Fibroblast of upper back skin (primary cell): ENCODE data around the gene HECTD4.
"Not testable (repeated sequence)": the region's sequence is repeated elsewhere in the genome, so short reads cannot be mapped to it uniquely, and the experiment has no call there.

Source experiments
- DNase-seq: peaks from one replicate; pipeline ENCODE4 v3.0.0-alpha.2; 2013

HECTD4 gene

DNA sequence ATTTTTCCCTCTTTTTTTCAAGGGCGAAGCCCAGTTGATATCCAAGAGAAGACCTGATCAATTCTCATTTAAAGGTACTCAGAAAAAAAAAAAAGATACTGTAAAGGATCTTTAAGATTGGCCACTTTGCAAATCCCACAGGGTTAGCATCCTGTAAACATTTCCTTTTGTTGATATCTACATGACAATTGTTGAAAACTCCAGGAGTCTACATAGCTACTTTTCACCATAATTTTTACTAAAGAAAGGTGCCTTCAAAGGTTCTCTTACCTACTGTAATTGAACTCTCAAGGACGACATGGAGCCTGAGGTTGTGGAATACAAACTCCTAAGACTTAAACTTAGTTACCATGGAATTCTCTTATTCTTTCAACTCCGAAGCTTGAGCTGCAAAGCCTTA lies 125.5 kb downstream of the HECTD4 start:
- DNase-seq, result no peak

DNA sequence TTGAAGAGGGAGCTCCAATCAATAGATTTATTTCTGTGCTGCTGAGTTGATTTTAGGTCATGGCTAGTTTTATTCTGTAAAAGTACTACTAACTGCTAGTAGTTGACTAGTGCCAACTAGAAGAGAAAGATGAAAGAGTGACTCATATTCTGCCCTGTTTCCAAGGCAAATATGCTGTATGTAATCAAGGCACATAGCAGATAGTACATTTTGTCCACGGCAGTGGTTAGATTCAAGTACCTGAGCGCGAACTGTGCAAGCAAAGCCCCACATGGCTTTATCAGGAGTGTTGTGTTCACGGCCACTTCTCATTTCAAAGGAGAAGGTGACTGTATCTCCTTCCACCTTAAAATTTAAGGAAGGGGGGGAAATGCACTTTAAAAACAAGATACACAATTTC lies 130.0 kb downstream of the HECTD4 start:
- no peak for DNase-seq

DNA sequence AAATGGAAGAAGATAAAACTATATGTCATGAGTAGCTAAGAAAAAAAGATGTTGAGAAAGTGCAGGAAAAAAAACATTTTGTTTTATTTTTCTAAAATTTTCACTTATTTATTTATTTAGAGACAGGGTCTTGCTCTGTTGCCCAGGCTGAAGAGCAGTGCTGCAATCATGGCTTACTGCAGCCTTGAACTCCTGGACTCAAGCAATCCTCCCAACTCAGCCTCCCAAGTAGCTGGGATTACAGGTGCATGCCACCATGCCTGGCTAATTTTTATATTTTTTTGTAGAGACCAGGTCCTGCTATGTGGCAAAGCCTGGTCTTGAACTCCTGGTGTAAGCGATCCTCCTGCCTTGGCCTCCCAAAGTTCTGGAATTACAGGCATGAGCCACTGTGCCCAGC lies 137.3 kb downstream of the HECTD4 start:
- not testable (repeated sequence) for DNase-seq

DNA sequence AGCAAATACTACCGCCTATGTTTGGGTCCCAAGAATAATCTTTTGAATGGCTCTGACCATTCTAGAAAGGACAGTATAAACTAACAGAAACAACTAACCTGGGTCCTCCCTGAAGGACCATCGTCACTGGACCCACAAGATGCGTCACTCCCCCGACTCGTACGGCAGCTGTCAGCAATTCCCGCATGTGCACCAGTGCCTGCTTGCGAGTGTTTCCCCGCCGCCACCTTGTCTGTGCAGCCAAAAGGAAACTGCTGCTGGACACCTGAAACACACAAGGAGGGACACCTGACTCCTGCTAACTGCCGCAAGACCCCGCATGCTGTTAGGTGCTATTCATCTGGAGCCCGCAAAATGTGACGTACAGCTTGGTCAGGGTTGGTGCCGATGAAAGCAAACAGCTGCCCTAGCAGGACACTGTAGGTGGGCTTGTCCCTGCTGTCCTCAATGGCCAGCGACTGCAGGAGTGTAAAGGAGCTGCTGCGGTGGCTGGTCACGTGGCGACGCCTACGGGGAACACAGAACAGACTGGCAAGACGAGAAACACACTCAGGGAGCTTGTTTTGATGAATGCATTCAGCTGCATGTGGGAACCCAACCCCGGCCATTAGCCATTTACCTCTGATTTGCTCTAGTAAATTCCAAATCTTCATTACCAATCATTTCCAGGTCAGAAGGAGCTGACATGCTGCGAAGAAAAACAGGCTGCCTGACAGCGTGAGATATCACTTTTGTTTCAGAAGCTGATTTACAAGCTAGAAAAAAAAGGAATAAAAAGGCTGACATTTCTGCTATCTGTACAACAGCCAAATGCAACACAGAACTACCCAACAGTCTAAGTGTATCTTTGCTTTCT lies 138.7 kb downstream of the HECTD4 start:
- DNase-seq, result no peak

DNA sequence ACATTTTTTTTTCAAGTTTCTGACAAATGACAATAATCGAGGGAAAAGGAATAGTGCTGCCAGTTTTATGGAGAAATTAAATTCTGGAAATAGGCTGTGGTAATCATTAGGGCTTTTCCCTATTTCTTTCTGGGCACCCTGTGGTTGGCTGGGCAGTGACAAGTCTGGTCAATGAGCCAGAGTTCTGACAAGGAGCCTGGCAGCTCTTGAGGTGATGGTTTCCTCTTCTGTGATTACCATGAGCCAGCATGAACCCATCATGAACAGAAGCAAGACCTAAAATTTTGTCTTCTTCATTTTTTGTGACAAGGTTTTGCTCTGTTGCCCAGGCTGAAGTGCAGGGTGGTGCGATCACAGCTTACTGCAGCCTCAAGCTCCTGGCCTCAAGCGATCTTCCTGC lies 141.1 kb downstream of the HECTD4 start:
- no peak for DNase-seq

DNA sequence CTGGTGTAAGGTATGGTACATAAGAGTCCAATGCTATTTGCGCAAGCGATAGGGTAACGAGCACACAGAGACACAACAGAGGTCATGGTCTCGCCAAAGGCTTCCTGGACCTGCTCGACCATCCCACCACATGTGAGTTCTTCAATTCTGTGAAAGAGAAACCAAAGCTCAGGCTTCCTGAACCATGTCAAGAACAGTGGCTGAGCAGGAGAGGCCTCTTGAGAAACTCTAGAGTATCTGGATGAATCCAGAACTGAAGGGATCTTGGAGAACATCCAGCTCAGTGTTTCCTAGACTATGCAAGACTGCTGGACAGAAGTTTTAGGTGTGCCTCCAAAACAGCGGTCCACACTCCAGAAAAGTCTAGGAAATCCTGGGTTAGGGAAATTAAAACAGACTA lies 142.3 kb downstream of the HECTD4 start:
- no peak for DNase-seq

DNA sequence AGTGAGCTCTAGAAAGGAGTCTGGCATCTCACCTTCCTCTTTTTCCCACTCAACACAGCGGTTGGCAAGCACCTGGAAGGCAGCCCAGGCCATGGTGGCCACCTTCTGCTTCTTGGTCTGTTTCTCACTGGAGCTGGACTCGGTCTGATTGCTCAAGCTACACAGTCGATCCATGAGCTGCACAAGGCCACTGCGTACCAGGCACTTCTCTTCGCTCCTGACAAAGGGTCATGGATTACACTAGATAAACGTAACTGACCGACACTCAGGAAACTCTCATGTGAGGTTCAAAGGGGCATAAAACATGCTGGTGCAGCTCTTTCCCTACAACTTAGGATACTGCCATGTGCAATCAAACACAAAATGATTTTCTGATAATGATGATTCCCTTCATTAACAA lies 143.2 kb downstream of the HECTD4 start:
- no peak for DNase-seq

DNA sequence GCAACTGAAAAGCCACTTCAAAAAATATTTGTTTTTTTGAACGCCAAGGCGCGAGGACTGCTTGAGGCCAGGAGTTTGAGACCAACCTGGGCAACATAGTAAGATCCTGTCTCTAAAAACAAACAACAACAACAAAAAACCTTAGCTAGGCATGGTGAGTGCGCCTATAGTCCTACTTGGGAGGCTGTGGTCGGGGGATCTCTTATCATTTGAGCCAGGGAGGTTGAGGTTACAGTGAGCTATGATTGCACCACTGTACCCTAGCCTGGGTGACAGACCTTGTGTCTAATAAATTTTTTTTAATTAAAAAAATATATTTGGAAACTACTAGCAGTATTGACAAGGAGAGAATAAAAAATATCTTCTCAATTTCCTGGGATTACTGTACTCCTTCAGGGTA lies 143.8 kb downstream of the HECTD4 start:
- no peak for DNase-seq

DNA sequence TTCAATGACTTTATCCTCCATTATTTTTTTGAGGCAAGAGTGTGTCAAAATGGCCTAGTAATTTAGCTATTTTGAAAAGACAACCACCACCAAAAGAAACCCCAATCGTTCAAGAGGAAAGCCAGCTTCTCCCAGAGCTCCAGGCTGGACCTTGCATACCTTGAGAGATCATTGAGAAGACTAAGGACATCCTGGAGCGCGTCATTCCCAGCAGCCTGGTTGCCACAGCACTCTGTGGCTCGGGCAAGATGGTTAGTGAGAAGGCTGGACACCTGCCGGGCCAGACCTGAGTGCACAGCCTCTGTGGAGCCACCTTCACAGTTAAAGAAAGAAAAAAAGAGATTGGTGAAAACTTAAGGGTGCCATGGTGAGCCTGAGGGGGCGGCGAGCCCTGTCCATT lies 145.4 kb downstream of the HECTD4 start:
- DNase-seq, result no peak

DNA sequence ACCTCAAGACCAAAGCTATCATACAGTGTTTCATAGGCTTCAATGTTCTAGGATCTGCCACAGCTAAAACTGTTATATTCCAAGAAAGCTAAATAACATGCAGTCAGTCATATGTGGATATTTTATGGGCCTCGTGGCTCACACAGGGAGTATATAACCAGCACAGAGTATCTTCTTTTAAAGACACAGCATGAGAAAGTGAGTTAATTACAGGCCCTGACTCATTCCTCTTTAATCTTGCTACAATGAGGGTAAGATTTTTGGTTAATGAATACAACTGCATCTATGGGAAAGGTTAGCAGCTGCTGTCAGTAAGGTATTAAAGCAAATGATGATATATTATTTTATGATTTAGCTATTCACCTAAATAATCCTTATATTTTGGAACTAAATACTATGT lies 145.8 kb downstream of the HECTD4 start:
- peak; percentile 5 for DNase-seq

DNA sequence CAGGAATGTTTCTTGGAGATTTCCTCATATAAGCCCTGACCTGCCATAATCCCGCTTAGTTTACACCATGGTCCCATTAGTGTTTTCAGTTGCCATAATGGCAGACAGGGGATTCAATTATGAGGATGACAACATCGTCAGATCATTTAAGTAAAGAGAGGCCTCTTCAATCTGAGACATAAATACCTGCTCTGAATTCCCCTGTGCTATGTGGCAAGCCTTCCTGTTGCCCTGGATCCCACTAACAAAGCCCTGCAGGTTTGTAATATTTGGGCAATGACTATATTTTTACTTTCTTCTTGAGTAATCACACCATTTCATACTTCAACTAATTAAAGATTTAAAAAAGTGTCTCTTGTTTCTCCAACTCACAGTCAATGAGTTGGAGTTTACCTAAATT lies 147.9 kb downstream of the HECTD4 start:
- DNase-seq, result no peak

DNA sequence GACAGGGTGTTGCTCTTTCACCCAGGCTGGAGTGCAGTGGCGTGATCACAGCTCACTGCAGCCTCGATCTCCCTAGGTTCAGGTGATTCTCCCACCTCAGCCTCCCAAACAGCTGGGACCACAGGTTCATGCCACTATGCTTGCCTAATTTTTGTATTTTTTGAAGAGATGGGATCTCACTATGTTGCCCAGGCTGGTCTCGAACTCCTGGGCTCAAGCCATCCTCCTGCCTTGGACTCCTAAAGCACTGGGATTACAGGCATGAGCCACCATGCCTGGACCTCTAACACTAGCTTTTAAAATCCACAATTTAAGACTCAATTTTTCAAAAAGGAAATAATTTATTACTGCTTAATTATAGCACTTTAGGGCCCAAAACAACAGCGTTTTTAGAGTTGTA lies 149.0 kb downstream of the HECTD4 start:
- DNase-seq, result no peak

DNA sequence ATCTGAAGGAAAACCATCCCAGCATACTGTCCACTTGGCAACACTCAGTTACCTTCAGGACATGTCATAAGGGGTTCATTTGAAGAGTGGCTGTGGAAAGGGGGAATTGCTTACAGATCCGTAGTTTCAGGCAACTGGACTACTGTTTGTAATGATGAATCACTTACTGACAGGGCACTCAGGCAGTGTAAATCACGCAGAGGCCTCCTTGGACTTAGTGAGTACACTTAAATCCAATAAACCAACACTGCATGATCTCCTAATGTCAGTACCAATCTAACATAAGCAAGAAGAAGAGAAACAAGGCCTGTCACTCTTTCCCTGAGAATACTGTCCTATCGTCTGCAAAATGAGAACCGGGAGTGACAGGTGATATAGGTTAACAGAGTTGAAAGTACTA lies 152.1 kb downstream of the HECTD4 start:
- DNase-seq, result no peak

DNA sequence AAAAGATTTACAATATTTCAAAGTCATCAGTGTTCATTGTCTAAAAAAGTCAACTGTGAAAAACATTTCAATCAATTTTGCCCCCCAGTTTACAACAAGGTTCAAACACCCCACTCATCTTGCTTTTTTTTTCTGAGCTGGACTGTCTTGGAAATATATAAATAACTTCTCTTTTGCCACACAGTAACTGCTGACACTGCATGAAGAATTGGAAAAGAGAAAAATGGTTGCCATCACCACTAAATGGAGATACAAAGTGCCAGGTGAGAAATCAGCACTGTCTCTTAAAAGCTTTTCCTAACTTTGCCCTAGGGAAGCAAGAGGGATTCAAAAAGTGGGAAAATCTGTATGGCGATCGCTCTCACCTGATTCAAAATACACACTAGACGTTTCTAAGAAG lies 155.5 kb downstream of the HECTD4 start:
- no peak for DNase-seq

DNA sequence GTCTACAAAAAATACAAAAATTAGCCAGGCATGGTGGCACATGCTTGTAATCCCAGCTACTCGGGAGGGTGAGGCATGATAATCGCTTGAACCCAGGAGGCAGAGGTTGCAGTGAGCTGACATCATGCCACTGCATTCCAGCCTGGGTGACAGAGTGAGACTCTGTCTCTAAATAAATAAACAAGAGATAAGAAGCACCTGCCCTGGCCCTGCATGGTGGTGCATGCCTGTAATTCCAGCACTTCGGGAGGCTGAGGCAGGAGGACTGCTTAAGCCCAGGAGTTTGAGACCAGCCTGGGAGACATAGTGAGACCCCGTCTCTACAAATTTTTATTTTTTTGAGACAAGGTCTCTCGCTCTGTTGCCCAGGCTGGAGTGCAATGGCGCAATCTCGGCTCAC lies 161.6 kb downstream of the HECTD4 start:
- DNase-seq, result not testable (repeated sequence)

DNA sequence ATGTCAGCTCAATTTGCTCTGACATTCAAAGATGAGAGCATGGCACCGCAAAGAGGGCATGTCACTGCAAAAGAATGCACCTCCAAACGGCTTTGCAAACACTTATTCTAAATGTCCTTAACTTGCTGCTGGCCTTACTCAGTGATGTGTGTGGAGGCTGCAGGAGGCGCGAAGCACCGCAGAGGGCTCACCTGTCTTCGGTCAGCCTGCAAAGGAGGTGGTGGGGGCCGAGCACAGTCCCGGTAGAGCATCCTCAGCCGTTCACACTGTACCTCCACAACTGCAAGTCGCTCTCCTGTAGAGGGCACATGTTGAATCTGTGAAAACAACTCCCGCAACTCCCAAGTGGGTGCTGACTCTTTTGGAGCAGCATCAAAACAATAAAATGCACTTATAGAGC lies 163.0 kb downstream of the HECTD4 start:
- no peak for DNase-seq

DNA sequence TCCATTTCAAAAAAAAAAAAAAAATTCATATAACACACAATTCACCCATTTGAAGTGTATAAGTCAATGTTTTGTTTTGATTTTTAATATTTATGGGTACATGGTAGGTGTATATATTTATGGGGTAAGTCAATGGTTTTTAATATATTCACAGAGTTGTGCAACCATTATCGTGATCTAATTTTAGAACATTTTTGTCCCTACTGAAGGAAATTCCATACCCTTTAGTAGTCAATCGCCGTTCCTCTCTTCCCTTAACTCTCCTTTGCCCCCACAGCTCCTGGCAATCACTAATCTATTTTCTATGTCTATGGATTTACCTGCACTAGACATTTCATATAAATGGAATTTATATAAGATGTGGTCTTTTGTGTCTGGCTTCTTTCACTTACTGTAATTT lies 164.1 kb downstream of the HECTD4 start:
- DNase-seq, result no peak

DNA sequence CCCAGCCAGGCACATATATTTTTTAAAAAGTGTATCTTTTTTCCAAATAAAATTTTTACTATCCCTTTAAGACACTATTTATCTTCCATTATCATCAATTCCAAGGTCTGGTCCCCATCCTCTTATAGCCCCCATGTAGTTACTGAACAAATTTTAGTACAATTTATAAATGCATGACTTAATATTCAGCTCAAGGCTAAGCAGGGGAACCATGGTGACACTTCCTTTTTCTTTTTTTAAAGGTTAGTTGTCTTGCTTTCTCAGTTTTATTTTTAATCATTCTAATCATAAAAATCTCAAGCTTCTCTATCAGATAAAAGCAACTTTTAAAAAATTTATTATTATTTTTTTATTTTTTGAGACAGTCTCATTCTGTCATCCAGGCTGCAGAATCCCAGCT lies 164.6 kb downstream of the HECTD4 start:
- no peak for DNase-seq

DNA sequence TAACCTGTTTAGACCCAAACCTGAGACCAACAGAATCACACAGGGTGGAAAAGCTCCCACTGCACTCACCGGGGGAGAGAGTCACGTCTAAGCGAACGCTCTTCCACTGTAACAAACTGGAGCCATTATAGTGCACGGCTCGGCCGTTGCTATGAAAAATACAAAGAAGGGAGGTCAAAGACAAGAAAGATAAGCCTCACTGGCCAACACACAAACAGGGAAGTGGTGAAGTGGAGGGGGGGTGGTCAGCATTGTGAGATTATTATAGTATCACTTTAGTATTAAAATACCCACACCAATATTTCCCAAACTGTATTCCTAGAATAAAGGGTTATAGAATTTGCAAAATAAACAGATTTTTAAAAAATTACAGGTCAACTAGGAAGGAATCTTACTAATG lies 166.0 kb downstream of the HECTD4 start:
- DNase-seq, result no peak

DNA sequence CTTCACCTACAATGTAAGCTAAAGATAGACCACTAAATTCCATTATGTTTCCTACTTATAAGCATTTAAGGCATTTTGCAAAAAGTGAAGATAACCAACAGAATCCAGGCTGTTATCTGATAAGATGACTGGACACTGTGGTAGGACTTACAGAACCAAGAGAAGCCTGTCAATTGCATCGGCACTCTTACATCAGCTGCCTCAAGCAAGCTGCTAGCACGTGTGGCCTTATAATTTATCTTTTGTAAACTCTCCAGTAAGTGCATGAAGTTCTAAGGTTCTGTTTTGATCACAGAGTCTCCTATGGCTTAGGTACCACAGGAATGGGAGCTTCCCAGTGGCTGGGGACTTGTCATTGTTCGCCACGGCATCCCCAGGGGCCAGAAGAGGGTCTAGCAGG lies 168.2 kb downstream of the HECTD4 start:
- no peak for DNase-seq

DNA sequence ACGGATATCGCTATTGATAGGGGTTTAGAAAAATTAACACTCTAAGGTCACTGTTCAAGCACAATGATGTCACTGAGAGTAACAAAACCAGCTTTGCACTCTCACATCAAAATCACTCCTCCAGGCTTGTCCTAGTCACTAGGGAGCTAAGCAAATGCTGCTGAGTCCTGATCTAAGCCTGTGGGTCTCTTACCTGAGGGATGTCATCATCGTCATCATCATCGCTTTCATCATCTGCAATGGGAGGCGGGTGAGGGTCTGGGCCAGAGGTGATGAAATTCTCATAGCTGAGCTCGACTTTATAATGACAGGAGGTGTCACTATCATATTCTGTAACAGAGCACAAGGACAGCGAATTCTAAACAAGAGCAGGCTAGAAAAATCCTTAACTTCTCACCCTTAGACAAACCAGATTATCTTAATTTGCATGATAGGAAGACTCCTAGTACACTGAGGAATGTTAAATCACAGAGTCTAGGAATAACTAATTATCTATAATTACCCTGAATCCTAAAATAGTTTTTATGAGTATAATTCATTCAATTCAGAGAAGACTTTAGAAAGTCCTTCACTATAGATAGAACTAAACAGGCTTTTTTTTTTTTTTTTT lies 173.8 kb downstream of the HECTD4 start:
- no peak for DNase-seq

DNA sequence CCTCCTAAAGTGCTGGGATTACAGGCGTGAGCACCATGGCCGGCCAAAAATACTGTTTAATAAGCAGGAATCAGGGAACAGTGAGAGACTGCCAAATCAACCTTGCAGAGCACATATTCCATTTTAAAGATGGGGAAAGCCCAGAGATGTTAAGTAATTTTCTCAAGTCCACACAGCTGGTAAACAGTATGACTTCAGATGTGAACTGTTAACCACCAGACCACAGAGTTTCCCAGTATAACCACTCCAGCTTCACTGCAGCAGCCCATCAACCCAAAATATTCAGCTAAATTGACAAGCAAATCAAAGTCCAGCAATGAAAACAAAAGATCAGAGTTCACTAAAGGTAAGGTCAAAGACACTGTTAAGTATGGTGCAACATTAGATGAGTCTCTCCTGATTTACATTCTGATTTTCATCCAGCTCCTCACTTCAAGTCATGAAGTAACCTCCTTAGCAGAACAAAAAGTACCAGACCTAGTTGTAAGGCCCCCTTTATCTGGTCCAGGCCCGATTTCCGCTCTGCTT lies 174.8 kb downstream of the HECTD4 start:
- no peak for DNase-seq

DNA sequence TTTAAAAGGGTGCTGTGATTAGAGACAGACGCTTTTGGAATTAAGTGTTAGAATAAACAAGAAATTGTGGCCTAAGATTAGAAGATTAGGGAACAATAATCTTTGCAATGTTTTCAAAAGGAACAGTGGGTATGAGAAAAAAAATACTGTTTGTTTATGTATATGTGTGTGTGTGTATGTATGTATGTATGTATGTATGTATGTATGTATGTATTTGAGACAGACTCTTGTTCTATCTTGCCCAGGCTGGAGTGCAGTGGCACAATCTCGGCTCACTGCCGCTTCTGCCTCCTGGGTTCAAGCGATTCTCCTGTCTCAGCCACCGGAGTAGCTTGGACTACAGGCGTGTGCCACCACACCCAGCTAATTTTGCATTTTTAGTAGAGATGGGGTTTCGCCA lies 175.3 kb downstream of the HECTD4 start:
- no peak for DNase-seq

DNA sequence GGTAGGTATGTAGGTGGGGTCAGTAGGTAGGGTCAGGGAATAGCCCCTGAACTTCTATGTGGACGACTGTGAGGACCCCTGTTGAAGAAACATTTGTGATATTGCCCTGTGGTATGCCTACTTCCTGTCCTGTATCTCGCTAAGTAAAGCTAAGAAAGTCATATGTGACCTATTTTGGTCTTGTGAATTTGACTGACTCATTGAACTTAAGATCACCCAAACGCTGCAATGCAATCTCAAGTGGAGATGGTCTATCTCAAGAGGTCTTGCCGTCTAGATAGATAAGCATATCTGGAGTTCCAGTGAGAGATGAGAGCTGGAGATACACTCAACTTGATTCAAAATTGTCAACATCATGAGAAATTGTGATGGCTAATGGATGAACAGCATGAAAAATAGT lies 183.1 kb downstream of the HECTD4 start:
- DNase-seq, result no peak
